SK-N-SH treated with all-trans-retinoic acid at 6 μM for 48 hours (cell line): ENCODE results near the gene PLA2G6.
"Not testable (repeated sequence)": the region's sequence is repeated elsewhere in the genome, so short reads cannot be mapped to it uniquely, and the experiment has no call there.

Experiments
- ATAC-seq: fragments of 200-7000 bp; cut with Tn5 transposase; 3 replicates; pipeline ENCODE4 v1.9.1; 2020; ENCODE audit warnings: mild to moderate bottlenecking, moderate library complexity
- BACH2 ChIP-seq: fragments of 250-450 bp; sonication (Bioruptor Pico); IDR thresholded peaks from 2 replicates; pipeline ENCODE4 v1.9.0; 2021; ENCODE audit warnings: mild to moderate bottlenecking, borderline replicate concordance
- CREB5 ChIP-seq: fragments of 250-450 bp; sonication (Bioruptor Pico); IDR thresholded peaks from 2 replicates; pipeline ENCODE4 v1.5.1; 2020; ENCODE audit warnings: low read depth, mild to moderate bottlenecking, moderate library complexity
- CSDC2 ChIP-seq: fragments of 250-450 bp; sonication (Bioruptor Pico); IDR thresholded peaks from 2 replicates; pipeline ENCODE4 v1.5.0; 2020; ENCODE audit warnings: mild to moderate bottlenecking, moderate library complexity
- CSRNP3 ChIP-seq: fragments of 250-450 bp; sonication (Bioruptor Pico); IDR thresholded peaks from 2 replicates; pipeline ENCODE4 v1.5.1; 2021; ENCODE audit warnings: mild to moderate bottlenecking, moderate library complexity
- ESRRG ChIP-seq: fragments of 250-450 bp; sonication (Bioruptor Pico); IDR thresholded peaks from 2 replicates; pipeline ENCODE4 v1.6.1; 2021; ENCODE audit warnings: mild to moderate bottlenecking
- GLIS3 ChIP-seq: fragments of 250-450 bp; sonication (Bioruptor Pico); IDR thresholded peaks from 2 replicates; pipeline ENCODE4 v1.5.0; 2020; ENCODE audit warnings: mild to moderate bottlenecking, moderate library complexity
- ISL1 ChIP-seq: fragments of 250-450 bp; sonication (Bioruptor Pico); IDR thresholded peaks from 2 replicates; pipeline ENCODE4 v2.1.2; 2022; ENCODE audit warnings: mild to moderate bottlenecking, moderate library complexity
- OSR1 ChIP-seq: fragments of 250-450 bp; sonication (Bioruptor Pico); IDR thresholded peaks from 2 replicates; pipeline ENCODE4 v1.8.0; 2022; ENCODE audit warnings: moderate library complexity, mild to moderate bottlenecking, inconsistent platforms
- PATZ1 ChIP-seq: fragments of 250-450 bp; sonication (Bioruptor Pico); IDR thresholded peaks from 2 replicates; pipeline ENCODE4 v1.8.0; 2020; ENCODE audit warnings: mild to moderate bottlenecking, moderate library complexity, borderline replicate concordance
- POU6F1 ChIP-seq: fragments of 250-450 bp; sonication (Bioruptor Pico); IDR thresholded peaks from 2 replicates; pipeline ENCODE4 v1.8.0; 2021; ENCODE audit warnings: low read depth, mild to moderate bottlenecking, moderate library complexity, borderline replicate concordance
- PPARA ChIP-seq: fragments of 250-450 bp; sonication (Bioruptor Pico); IDR thresholded peaks from 2 replicates; pipeline ENCODE4 v1.5.0; 2020; ENCODE audit warnings: mild to moderate bottlenecking, borderline replicate concordance
- RARB ChIP-seq: fragments of 250-450 bp; sonication (Bioruptor Pico); IDR thresholded peaks from 2 replicates; pipeline ENCODE4 v1.8.0; 2021; ENCODE audit warnings: mild to moderate bottlenecking, moderate library complexity
- SNAI2 ChIP-seq: fragments of 250-450 bp; sonication (Bioruptor Pico); IDR thresholded peaks from 2 replicates; pipeline ENCODE4 v1.5.0; 2020; ENCODE audit warnings: mild to moderate bottlenecking, moderate library complexity
- TCF4 ChIP-seq: fragments of 250-450 bp; sonication (Bioruptor Pico); IDR thresholded peaks from 2 replicates; pipeline ENCODE4 v1.8.0; 2021; ENCODE audit warnings: mild to moderate bottlenecking, moderate library complexity, borderline replicate concordance
- TOX ChIP-seq: fragments of 250-450 bp; sonication (Bioruptor Pico); IDR thresholded peaks from 2 replicates; pipeline ENCODE4 v1.8.0; 2021; ENCODE audit warnings: mild to moderate bottlenecking, moderate library complexity, borderline replicate concordance
- ZC3H10 ChIP-seq: fragments of 250-450 bp; sonication (Bioruptor Pico); IDR thresholded peaks from 2 replicates; pipeline ENCODE4 v1.5.1; 2021; ENCODE audit warnings: mild to moderate bottlenecking, moderate library complexity
- ZFP3 ChIP-seq: fragments of 250-450 bp; sonication (Bioruptor Pico); IDR thresholded peaks from 2 replicates; pipeline ENCODE4 v1.5.0; 2020; ENCODE audit warnings: mild to moderate bottlenecking, moderate library complexity
- ZFP30 ChIP-seq: fragments of 450-650 bp; formaldehyde crosslinking; IDR thresholded peaks from 2 replicates; pipeline ENCODE4 v1.5.0; 2022; ENCODE audit warnings: mild to moderate bottlenecking, moderate library complexity
- ZNF565 ChIP-seq: fragments of 450-650 bp; formaldehyde crosslinking; conservative IDR thresholded peaks from 2 replicates; pipeline ENCODE4 v1.5.0; 2020; ENCODE audit warnings: low read depth, mild to moderate bottlenecking, moderate library complexity
- ZNF70 ChIP-seq: fragments of 450-650 bp; formaldehyde crosslinking; IDR thresholded peaks from 2 replicates; pipeline ENCODE4 v1.5.0; 2020; ENCODE audit warnings: mild to moderate bottlenecking, moderate library complexity
- ZNF8 ChIP-seq: fragments of 450-650 bp; formaldehyde crosslinking; IDR thresholded peaks from 2 replicates; pipeline ENCODE4 v1.5.0; 2020; ENCODE audit warnings: mild to moderate bottlenecking, moderate library complexity

Gene PLA2G6

GRCh38 chr22:38079804-38080203 is 101.8 kb downstream of the PLA2G6 start:
- no peak for ATAC-seq
- no peak for TF ChIP-seq CREB5
- TF ChIP-seq ZNF565 (CRISPR knock-in tag): no peak
- no peak for TF ChIP-seq PATZ1 (CRISPR knock-in tag)
- no peak for TF ChIP-seq OSR1 (CRISPR knock-in tag)
- TF ChIP-seq PPARA: no peak
- TF ChIP-seq SNAI2 (CRISPR knock-in tag): no peak
- no peak for TF ChIP-seq ZNF8 (CRISPR knock-in tag)

- not testable (repeated sequence) for ATAC-seq
Observed at GRCh38 chr22:38079208-38079607, 102.4 kb downstream of the PLA2G6 start.

GRCh38 chr22:38078046-38078840 is 103.4 kb downstream of the PLA2G6 start:
- TF ChIP-seq ZFP30 (CRISPR knock-in tag): no peak
- no peak for TF ChIP-seq SNAI2 (CRISPR knock-in tag)
- no peak for TF ChIP-seq ISL1 (CRISPR knock-in tag)
- TF ChIP-seq POU6F1: no peak
- TF ChIP-seq ZNF70 (CRISPR knock-in tag): no peak
- no peak for TF ChIP-seq CSDC2
- no peak for TF ChIP-seq TCF4 (CRISPR knock-in tag)
- no peak for TF ChIP-seq PATZ1 (CRISPR knock-in tag)
- no peak for TF ChIP-seq ZFP3
- no peak for TF ChIP-seq CREB5
- TF ChIP-seq TOX: no peak
- TF ChIP-seq ESRRG (CRISPR knock-in tag): no peak
- TF ChIP-seq ZNF8 (CRISPR knock-in tag): no peak
- no peak for TF ChIP-seq PPARA
- no peak for TF ChIP-seq BACH2 (CRISPR knock-in tag)
- no peak for TF ChIP-seq ZC3H10 (CRISPR knock-in tag)
- TF ChIP-seq GLIS3 (CRISPR knock-in tag): no peak
- TF ChIP-seq RARB (CRISPR knock-in tag): no peak
- no peak for TF ChIP-seq OSR1 (CRISPR knock-in tag)
- TF ChIP-seq CSRNP3: no peak
- ATAC-seq: no peak
